Neural progenitor cell (in vitro differentiated cells): ENCODE data around the gene ITPR1. TPM values are rescaled to one million over a fixed set of nuclear protein-coding genes. Genes with fewer than 3 reads are reported as not detected.

Experiments used
- DNase-seq: peaks from one replicate; pipeline ENCODE4 v3.0.0-alpha.2; 2016; ENCODE audit warnings: low spot score
- H2AFZ ChIP-seq: fragments of 200-600 bp; sonication (generic); replicated peaks from 2 replicates; pipeline ENCODE4 v1.6.1; 2016; ENCODE audit warnings: antibody characterized with exemption
- H3F3A ChIP-seq: fragments of 200-600 bp; sonication (generic); 2 replicates; pipeline ENCODE4 v1.6.1; 2016; ENCODE audit warnings: antibody characterized with exemption, low read depth
- H3K27ac ChIP-seq: fragments of 200-600 bp; sonication (generic); 2 replicates; pipeline ENCODE4 v1.5.1; 2016; ENCODE audit warnings: mild to moderate bottlenecking
- H3K27me3 ChIP-seq: fragments of 200-600 bp; sonication (generic); 2 replicates; pipeline ENCODE4 v1.6.1; 2016; ENCODE audit warnings: mild to moderate bottlenecking, moderate library complexity
- H3K36me3 ChIP-seq: fragments of 200-600 bp; sonication (generic); 2 replicates; pipeline ENCODE4 v1.5.1; 2016
- H3K4me1 ChIP-seq: fragments of 200-600 bp; sonication (generic); 2 replicates; pipeline ENCODE4 v1.6.1; 2016; ENCODE audit warnings: mixed run types
- H3K4me2 ChIP-seq: fragments of 200-600 bp; sonication (generic); 2 replicates; pipeline ENCODE4 v1.6.1; 2016
- H3K4me3 ChIP-seq: fragments of 200-600 bp; sonication (generic); 2 replicates; pipeline ENCODE4 v1.5.1; 2016
- H3K79me2 ChIP-seq: fragments of 200-600 bp; sonication (generic); 2 replicates; pipeline ENCODE4 v1.6.1; 2016; ENCODE audit warnings: low read depth
- H3K9ac ChIP-seq: fragments of 200-600 bp; sonication (generic); 2 replicates; pipeline ENCODE4 v1.6.1; 2016
- H3K9me3 ChIP-seq: fragments of 200-600 bp; sonication (generic); 2 replicates; pipeline ENCODE4 v1.5.1; 2016; ENCODE audit warnings: low read depth
- H4K20me1 ChIP-seq: fragments of 200-600 bp; sonication (generic); 2 replicates; pipeline ENCODE4 v1.6.1; 2016; ENCODE audit warnings: low read depth
- H3K27ac Mint-ChIP-seq: 3 replicates; pipeline ENCODE4 v1.8.0; 2021; ENCODE audit warnings: mixed read lengths
- H3K27me3 Mint-ChIP-seq: 2 replicates; pipeline ENCODE4 v1.8.0; 2022; ENCODE audit warnings: low read depth, mild to moderate bottlenecking, inconsistent platforms, moderate library complexity, mixed read lengths; ENCODE audit not compliant: insufficient read depth
- H3K36me3 Mint-ChIP-seq: 3 replicates; pipeline ENCODE4 v1.8.0; 2021; ENCODE audit warnings: mixed read lengths
- H3K4me1 Mint-ChIP-seq: 3 replicates; pipeline ENCODE4 v1.8.0; 2021; ENCODE audit warnings: mixed read lengths
- H3K4me3 Mint-ChIP-seq: 3 replicates; pipeline ENCODE4 v1.8.0; 2021; ENCODE audit warnings: mild to moderate bottlenecking, moderate library complexity, mixed read lengths
- H3K9me3 Mint-ChIP-seq: 3 replicates; pipeline ENCODE4 v1.8.0; 2020; ENCODE audit warnings: mixed read lengths
- EZH2 ChIP-seq: fragments of 200-600 bp; sonication (generic); IDR thresholded peaks from 2 replicates; pipeline ENCODE4 v1.6.1; 2017; ENCODE audit warnings: antibody characterized with exemption, mild to moderate bottlenecking, moderate library complexity
- EZH2phosphoT487 ChIP-seq: fragments of 200-600 bp; sonication (generic); IDR thresholded peaks from 2 replicates; pipeline ENCODE4 v1.6.1; 2017; ENCODE audit warnings: antibody characterized with exemption
- total RNA-seq: library from RNA; depleted of rRNA; stranded (reverse); fragments of >200 nt; gene quantifications from 2 replicates; pipeline ENCODE4 v1.2.3, GENCODE V29; 2015; ENCODE audit warnings: low replicate concordance
- TF ChIP-seq, protein P1 (sequence below): fragments of 200-600 bp; sonication (generic); IDR thresholded peaks from 2 replicates; pipeline ENCODE4 v1.5.1; 2017; ENCODE audit warnings: antibody characterized with exemption, mild to moderate bottlenecking

ITPR1 gene
- total RNA-seq, 1 donor from 2014 or later = 5.0 TPM

DNA sequence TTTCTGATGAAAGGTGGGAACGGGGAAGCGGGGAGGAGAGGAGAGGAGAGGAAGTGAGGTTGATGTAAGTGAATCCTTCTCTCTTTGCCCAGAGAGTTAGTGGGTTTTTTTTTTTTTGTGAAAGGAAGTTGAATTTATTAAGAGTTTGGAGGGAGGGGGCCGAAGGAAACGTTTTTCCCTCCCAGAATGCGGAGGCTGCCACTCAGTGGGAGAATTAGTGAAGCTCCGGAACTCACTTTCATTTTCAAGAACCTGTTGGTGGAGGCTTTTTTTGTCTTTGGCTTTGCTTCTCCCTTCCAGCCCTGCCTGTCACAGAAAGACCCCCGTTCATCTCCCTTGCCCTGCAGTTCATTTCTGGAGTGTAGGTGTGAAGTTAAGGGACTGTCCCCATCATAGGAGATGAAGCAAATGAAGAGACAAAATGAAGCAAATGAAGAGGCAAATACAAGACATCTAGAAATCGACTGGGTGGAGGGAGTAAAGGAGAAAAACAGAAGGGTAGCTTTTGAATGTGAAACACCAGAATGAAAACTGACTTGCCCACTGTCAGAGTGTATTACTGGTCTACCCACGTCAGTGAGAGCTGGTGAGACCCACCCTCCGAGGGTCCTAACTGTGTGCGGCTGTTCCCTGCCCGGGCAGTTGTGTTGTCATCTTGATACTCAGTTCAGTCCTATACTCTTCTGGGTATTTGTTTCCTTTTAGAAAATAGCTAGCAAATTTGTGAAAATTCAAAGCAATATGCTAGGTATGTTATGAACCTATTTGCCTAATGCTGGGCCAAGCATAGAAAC is 91.5 kb downstream of the ITPR1 start:
- DNase-seq = no peak
- Histone ChIP-seq H4K20me1 (no peaks in the 10 kb centered on the region), H3K36me3 (no peaks in the 10 kb centered on the region), H3K79me2 (no peaks in the 10 kb centered on the region), H3K9ac (no peak overlapping the region), H3K4me3 (no peak overlapping the region), H2AFZ (no peak overlapping the region), H3K4me2 (no peak overlapping the region), H3K27me3 (no peaks in the 10 kb centered on the region), H3K9me3 (no peaks in the 10 kb centered on the region), H3K4me1 (peaks cover 20% of the 10 kb centered on the region), H3F3A (peaks cover 4% of the 10 kb centered on the region), H3K27ac (no peak overlapping the region)
- Mint-ChIP-seq H3K27me3 (no peaks in the 10 kb centered on the region), H3K9me3 (no peaks in the 10 kb centered on the region), H3K36me3 (no peaks in the 10 kb centered on the region), H3K4me1 (peaks cover 20% of the 10 kb centered on the region), H3K4me3 (no peak overlapping the region), H3K27ac (no peak overlapping the region)
- TF ChIP-seq, protein P1, sequence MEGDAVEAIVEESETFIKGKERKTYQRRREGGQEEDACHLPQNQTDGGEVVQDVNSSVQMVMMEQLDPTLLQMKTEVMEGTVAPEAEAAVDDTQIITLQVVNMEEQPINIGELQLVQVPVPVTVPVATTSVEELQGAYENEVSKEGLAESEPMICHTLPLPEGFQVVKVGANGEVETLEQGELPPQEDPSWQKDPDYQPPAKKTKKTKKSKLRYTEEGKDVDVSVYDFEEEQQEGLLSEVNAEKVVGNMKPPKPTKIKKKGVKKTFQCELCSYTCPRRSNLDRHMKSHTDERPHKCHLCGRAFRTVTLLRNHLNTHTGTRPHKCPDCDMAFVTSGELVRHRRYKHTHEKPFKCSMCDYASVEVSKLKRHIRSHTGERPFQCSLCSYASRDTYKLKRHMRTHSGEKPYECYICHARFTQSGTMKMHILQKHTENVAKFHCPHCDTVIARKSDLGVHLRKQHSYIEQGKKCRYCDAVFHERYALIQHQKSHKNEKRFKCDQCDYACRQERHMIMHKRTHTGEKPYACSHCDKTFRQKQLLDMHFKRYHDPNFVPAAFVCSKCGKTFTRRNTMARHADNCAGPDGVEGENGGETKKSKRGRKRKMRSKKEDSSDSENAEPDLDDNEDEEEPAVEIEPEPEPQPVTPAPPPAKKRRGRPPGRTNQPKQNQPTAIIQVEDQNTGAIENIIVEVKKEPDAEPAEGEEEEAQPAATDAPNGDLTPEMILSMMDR = no peak
- TF ChIP-seq EZH2phosphoT487 (no peak), EZH2 (no peak)

DNA sequence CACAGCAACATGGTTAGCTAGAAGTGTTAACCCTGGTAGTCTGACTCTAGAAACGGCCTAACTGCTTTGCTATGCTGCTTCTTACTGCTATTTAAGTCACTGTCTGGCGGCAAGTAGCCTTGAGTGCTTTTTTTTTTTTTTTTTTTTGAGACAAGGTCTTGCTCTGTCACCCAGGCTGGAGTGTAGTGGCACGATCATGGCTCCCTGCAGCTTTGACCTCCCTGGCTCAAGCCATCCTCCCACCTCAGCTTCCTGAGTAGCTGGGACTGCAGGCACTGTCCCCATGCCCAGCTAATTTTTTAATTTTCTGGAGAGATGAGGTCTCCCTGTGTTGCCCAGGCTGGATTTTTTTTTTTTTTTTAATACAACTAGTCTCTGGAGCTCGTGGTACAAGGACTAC is 93.2 kb downstream of the ITPR1 start:
- H3K36me3 ChIP-seq = no peaks in the 10 kb centered on the region
- H3K4me1 ChIP-seq = peaks cover 20% of the 10 kb centered on the region
- DNase-seq = no peak
- no peaks in the 10 kb centered on the region for H3K36me3 Mint-ChIP-seq
- H3K27me3 ChIP-seq = no peaks in the 10 kb centered on the region
- peaks cover 20% of the 10 kb centered on the region for H3K4me1 Mint-ChIP-seq
- H3K4me2 ChIP-seq = no peak overlapping the region
- TF ChIP-seq EZH2 (no peak), EZH2phosphoT487 (no peak)
- TF ChIP-seq, protein P1 = no peak
- no peaks in the 10 kb centered on the region for H3K79me2 ChIP-seq
- peaks cover 4% of the 10 kb centered on the region for H3F3A ChIP-seq
- no peak overlapping the region for H3K4me3 Mint-ChIP-seq
- H3K9me3 ChIP-seq = no peaks in the 10 kb centered on the region
- no peak overlapping the region for H3K9ac ChIP-seq
- H2AFZ ChIP-seq = no peak overlapping the region
- no peaks in the 10 kb centered on the region for H3K27me3 Mint-ChIP-seq
- no peaks in the 10 kb centered on the region for H4K20me1 ChIP-seq
- no peaks in the 10 kb centered on the region for H3K9me3 Mint-ChIP-seq
- H3K27ac Mint-ChIP-seq = no peak overlapping the region
- H3K27ac ChIP-seq = no peak overlapping the region
- no peak overlapping the region for H3K4me3 ChIP-seq

DNA sequence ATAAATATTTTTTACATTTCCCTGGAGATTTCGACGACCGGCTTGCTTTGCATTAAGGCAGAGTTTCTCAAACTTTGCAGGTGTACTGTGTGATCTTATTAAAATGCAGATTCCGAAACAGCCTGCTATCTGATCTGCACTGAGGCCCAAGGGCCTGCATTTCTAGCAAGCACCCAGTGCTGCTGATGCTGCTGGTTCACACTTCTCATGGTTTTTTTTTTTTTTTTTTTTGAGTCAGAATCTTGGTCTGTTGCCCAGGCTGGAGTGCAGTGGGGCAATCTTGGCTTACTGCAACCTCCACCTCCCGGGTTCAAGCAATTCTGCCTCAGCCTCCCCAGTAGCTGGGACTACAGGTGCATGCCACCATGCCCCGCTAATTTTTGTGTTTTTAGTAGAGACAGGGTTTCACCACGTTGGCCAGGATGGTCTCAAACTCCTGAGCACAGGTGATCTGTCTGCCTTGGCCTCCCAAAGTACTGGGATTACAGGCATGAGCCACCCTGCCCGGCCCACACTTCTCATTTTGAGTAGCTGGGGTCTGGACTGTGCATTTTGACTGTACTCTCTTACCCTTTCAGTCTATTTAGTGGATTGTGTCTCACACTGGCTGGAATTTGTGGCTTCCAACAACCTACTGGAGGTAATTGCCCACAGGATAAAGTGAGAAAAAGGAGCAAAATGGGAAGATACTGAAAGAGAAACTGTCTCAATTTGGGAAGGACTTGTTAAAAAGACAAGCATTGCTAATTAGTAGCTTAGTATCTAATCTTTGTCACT is 94.1 kb downstream of the ITPR1 start:
- H3K36me3 ChIP-seq = no peaks in the 10 kb centered on the region
- no peaks in the 10 kb centered on the region for H4K20me1 ChIP-seq

More for the DNA sequence above, 94.1 kb downstream of the ITPR1 start:
- no peaks in the 10 kb centered on the region for H3K27me3 Mint-ChIP-seq
- Histone ChIP-seq H3K4me3 (no peak overlapping the region), H3K79me2 (no peaks in the 10 kb centered on the region), H3K4me2 (peak overlapping the region; percentile 18), H2AFZ (no peak overlapping the region), H3F3A (peaks cover 4% of the 10 kb centered on the region), H3K27me3 (no peaks in the 10 kb centered on the region), H3K9ac (no peak overlapping the region), H3K9me3 (no peaks in the 10 kb centered on the region), H3K4me1 (peaks cover 20% of the 10 kb centered on the region), H3K27ac (peak overlapping the region; percentile 45)
- no peak for TF ChIP-seq EZH2
- TF ChIP-seq, protein P1 = no peak
- no peak for TF ChIP-seq EZH2phosphoT487
- peaks cover 19% of the 10 kb centered on the region for H3K4me1 Mint-ChIP-seq
- H3K4me3 Mint-ChIP-seq = no peak overlapping the region
- H3K36me3 Mint-ChIP-seq = no peaks in the 10 kb centered on the region
- no peak for DNase-seq
- H3K27ac Mint-ChIP-seq = no peak overlapping the region
- no peaks in the 10 kb centered on the region for H3K9me3 Mint-ChIP-seq
